Stimulated activated naive CD8-positive, alpha-beta T cell treated with anti-CD3 and anti-CD28 coated beads, Interleukin-15, Interleukin-2, amounts not matched to agents 100 ng/mL and 50 ng/mL, for 24 hours (primary cell): ENCODE results near the gene TXNDC9.
"Not testable (repeated sequence)": the region's sequence is repeated elsewhere in the genome, so short reads cannot be mapped to it uniquely, and the experiment has no call there.

Source experiments
- H3K27ac Mint-ChIP-seq: one replicate; pipeline ENCODE4 v1.8.0; 2021; ENCODE audit warnings: mild to moderate bottlenecking, mixed read lengths
- H3K27me3 Mint-ChIP-seq: one replicate; pipeline ENCODE4 v1.8.0; 2021; ENCODE audit warnings: mixed read lengths
- H3K36me3 Mint-ChIP-seq: one replicate; pipeline ENCODE4 v1.8.0; 2021; ENCODE audit warnings: low read depth, mixed read lengths
- H3K4me1 Mint-ChIP-seq: one replicate; pipeline ENCODE4 v1.8.0; 2021; ENCODE audit warnings: low read depth, mixed read lengths
- H3K4me3 Mint-ChIP-seq: one replicate; pipeline ENCODE4 v1.8.0; 2021; ENCODE audit warnings: mild to moderate bottlenecking, mixed read lengths
- H3K9me3 Mint-ChIP-seq: one replicate; pipeline ENCODE4 v1.8.0; 2021; ENCODE audit warnings: mixed read lengths

The TXNDC9 gene

GRCh38 chr2:99345446-99345845 is 9.3 kb upstream of the TXNDC9 start:
- not testable (repeated sequence) for H3K27ac Mint-ChIP-seq, H3K9me3 Mint-ChIP-seq, H3K4me3 Mint-ChIP-seq, H3K27me3 Mint-ChIP-seq
- Mint-ChIP-seq H3K4me1 (peaks cover 71% of the 10 kb centered on the region), H3K36me3 (peaks cover 22% of the 10 kb centered on the region)

GRCh38 chr2:99342536-99342935 is 6.4 kb upstream of the TXNDC9 start:
- Mint-ChIP-seq H3K4me3 (no peak overlapping the region), H3K36me3 (peaks cover 12% of the 10 kb centered on the region), H3K27ac (peak overlapping the region; percentile 15), H3K9me3 (no peaks in the 10 kb centered on the region), H3K4me1 (peaks cover 58% of the 10 kb centered on the region), H3K27me3 (no peaks in the 10 kb centered on the region)

- H3K4me1 Mint-ChIP-seq = peaks cover 48% of the 10 kb centered on the region
- H3K36me3 Mint-ChIP-seq = peaks cover 12% of the 10 kb centered on the region
- no peak overlapping the region for H3K4me3 Mint-ChIP-seq
- H3K9me3 Mint-ChIP-seq = no peaks in the 10 kb centered on the region
- no peak overlapping the region for H3K27ac Mint-ChIP-seq
- no peaks in the 10 kb centered on the region for H3K27me3 Mint-ChIP-seq
These were observed 4.6 kb upstream of the TXNDC9 start for GRCh38 chr2:99340669-99341236.

- Mint-ChIP-seq H3K9me3 (no peaks in the 10 kb centered on the region), H3K27ac (no peak overlapping the region), H3K36me3 (peaks cover 15% of the 10 kb centered on the region), H3K4me1 (peaks cover 57% of the 10 kb centered on the region), H3K27me3 (no peaks in the 10 kb centered on the region), H3K4me3 (no peak overlapping the region)
These were observed 2.0 kb upstream of the TXNDC9 start for GRCh38 chr2:99338029-99338585.

- H3K27me3 Mint-ChIP-seq = no peaks in the 10 kb centered on the region
- peaks cover 18% of the 10 kb centered on the region for H3K36me3 Mint-ChIP-seq
- H3K4me1 Mint-ChIP-seq = peaks cover 60% of the 10 kb centered on the region
- no peak within 1 kb of the TSS for H3K4me3 Mint-ChIP-seq
- H3K9me3 Mint-ChIP-seq = no peaks in the 10 kb centered on the region
- H3K27ac Mint-ChIP-seq = no peak within 1 kb of the TSS
These were observed 1.2 kb upstream of the TXNDC9 start, which contains the start of gene EIF5B for GRCh38 chr2:99337113-99338028. TSS of gene EIF5B (plus strand) at chr2:99337389. CDS start at chr2:99337555, 166 bp downstream.

- Mint-ChIP-seq H3K4me1 (peaks cover 55% of the 10 kb centered on the region), H3K4me3 (no peak overlapping the region), H3K9me3 (no peaks in the 10 kb centered on the region), H3K27ac (no peak overlapping the region), H3K27me3 (no peaks in the 10 kb centered on the region), H3K36me3 (peaks cover 23% of the 10 kb centered on the region)
These were observed 625 bp upstream of the TXNDC9 start for GRCh38 chr2:99336804-99337112.

- H3K27ac Mint-ChIP-seq = no peak overlapping the region
- H3K4me1 Mint-ChIP-seq = no peaks in the 10 kb centered on the region
- no peak overlapping the region for H3K4me3 Mint-ChIP-seq
- no peaks in the 10 kb centered on the region for H3K27me3 Mint-ChIP-seq
- peaks cover 65% of the 10 kb centered on the region for H3K36me3 Mint-ChIP-seq
- H3K9me3 Mint-ChIP-seq = no peaks in the 10 kb centered on the region
These were observed 10.7 kb downstream of the TXNDC9 start for GRCh38 chr2:99325384-99325783.

- H3K4me1 Mint-ChIP-seq, H3K4me3 Mint-ChIP-seq, H3K9me3 Mint-ChIP-seq, H3K27me3 Mint-ChIP-seq, H3K27ac Mint-ChIP-seq: not testable (repeated sequence)
- peaks cover 53% of the 10 kb centered on the region for H3K36me3 Mint-ChIP-seq
These were observed 18.3 kb downstream of the TXNDC9 start for GRCh38 chr2:99317873-99318200.

GRCh38 chr2:99317161-99317872 is 18.8 kb downstream of the TXNDC9 start:
- Mint-ChIP-seq H3K27me3 (no peaks in the 10 kb centered on the region), H3K9me3 (peaks cover 4% of the 10 kb centered on the region), H3K4me1 (no peaks in the 10 kb centered on the region), H3K4me3 (no peak overlapping the region), H3K27ac (no peak overlapping the region), H3K36me3 (peaks cover 54% of the 10 kb centered on the region)

- H3K27me3 Mint-ChIP-seq, H3K4me3 Mint-ChIP-seq, H3K27ac Mint-ChIP-seq, H3K4me1 Mint-ChIP-seq, H3K9me3 Mint-ChIP-seq: not testable (repeated sequence)
- peaks cover 32% of the 10 kb centered on the region for H3K36me3 Mint-ChIP-seq
These were observed 35.0 kb downstream of the TXNDC9 start, which contains the start of gene LYG1 for GRCh38 chr2:99301097-99301496. TSS of gene LYG1 (minus strand) at chr2:99301197. CDS start at chr2:99295670, 5,527 bp downstream.

- peaks cover 32% of the 10 kb centered on the region for H3K36me3 Mint-ChIP-seq
- H3K27me3 Mint-ChIP-seq = no peaks in the 10 kb centered on the region
- H3K4me3 Mint-ChIP-seq = no peak overlapping the region
- H3K27ac Mint-ChIP-seq = no peak overlapping the region
- no peaks in the 10 kb centered on the region for H3K4me1 Mint-ChIP-seq
- H3K9me3 Mint-ChIP-seq = peaks cover 4% of the 10 kb centered on the region
These were observed 36.6 kb downstream of the TXNDC9 start for GRCh38 chr2:99299580-99299979.

GRCh38 chr2:99297994-99298393 is 38.1 kb downstream of the TXNDC9 start:
- Mint-ChIP-seq H3K27me3 (no peaks in the 10 kb centered on the region), H3K4me3 (no peak overlapping the region), H3K9me3 (peaks cover 4% of the 10 kb centered on the region), H3K36me3 (peaks cover 26% of the 10 kb centered on the region), H3K27ac (no peak overlapping the region), H3K4me1 (no peaks in the 10 kb centered on the region)

GRCh38 chr2:99285526-99285925 is 50.6 kb downstream of the TXNDC9 start:
- Mint-ChIP-seq H3K9me3 (no peaks in the 10 kb centered on the region), H3K27me3 (no peaks in the 10 kb centered on the region), H3K36me3 (peaks cover 22% of the 10 kb centered on the region), H3K4me3 (no peak overlapping the region), H3K27ac (no peak overlapping the region), H3K4me1 (no peaks in the 10 kb centered on the region)

- H3K36me3 Mint-ChIP-seq = peaks cover 36% of the 10 kb centered on the region
- no peak overlapping the region for H3K4me3 Mint-ChIP-seq
- no peaks in the 10 kb centered on the region for H3K4me1 Mint-ChIP-seq
- H3K27me3 Mint-ChIP-seq = no peaks in the 10 kb centered on the region
- no peak overlapping the region for H3K27ac Mint-ChIP-seq
- H3K9me3 Mint-ChIP-seq = peaks cover 7% of the 10 kb centered on the region
These were observed 56.0 kb downstream of the TXNDC9 start for GRCh38 chr2:99279969-99280695.
